Hepatocyte (in vitro differentiated cells): ENCODE measurements around the gene WSCD2. TPM values are rescaled to one million over a fixed set of nuclear protein-coding genes. Genes with fewer than 3 reads are reported as not detected.

Experiments used
- DNase-seq: peaks from one replicate; pipeline ENCODE4 v3.0.0-alpha.2; 2016; ENCODE audit warnings: low spot score
- H2AFZ ChIP-seq: fragments of 200-600 bp; sonication (generic); 2 replicates; pipeline ENCODE4 v1.6.0; 2016; ENCODE audit warnings: antibody characterized with exemption, mild to moderate bottlenecking
- H3K27ac ChIP-seq: fragments of 200-600 bp; sonication (generic); 2 replicates; pipeline ENCODE4 v1.5.1; 2016; ENCODE audit warnings: mild to moderate bottlenecking
- H3K27me3 ChIP-seq: fragments of 200-600 bp; sonication (generic); 2 replicates; pipeline ENCODE4 v1.6.1; 2016
- H3K36me3 ChIP-seq: fragments of 200-600 bp; sonication (generic); replicated peaks from 2 replicates; pipeline ENCODE4 v1.5.1; 2016; ENCODE audit warnings: low read depth; ENCODE audit not compliant: insufficient read depth
- H3K4me1 ChIP-seq: fragments of 200-600 bp; sonication (generic); 2 replicates; pipeline ENCODE4 v1.5.1; 2016; ENCODE audit warnings: mild to moderate bottlenecking, moderate library complexity; ENCODE audit not compliant: insufficient read depth
- H3K4me2 ChIP-seq: fragments of 200-600 bp; sonication (generic); 2 replicates; pipeline ENCODE4 v1.6.0; 2016
- H3K4me3 ChIP-seq: fragments of 200-600 bp; sonication (generic); 2 replicates; pipeline ENCODE4 v1.5.1; 2016; ENCODE audit warnings: mild to moderate bottlenecking
- H3K79me2 ChIP-seq: fragments of 200-600 bp; sonication (generic); 2 replicates; pipeline ENCODE4 v1.6.0; 2017; ENCODE audit warnings: mild to moderate bottlenecking
- H3K9me2 ChIP-seq: fragments of 200-600 bp; sonication (generic); replicated peaks from 2 replicates; pipeline ENCODE4 v1.6.0; 2017; ENCODE audit warnings: mild to moderate bottlenecking; ENCODE audit not compliant: insufficient read depth
- H3K9me3 ChIP-seq: fragments of 200-600 bp; sonication (generic); 2 replicates; pipeline ENCODE4 v1.5.1; 2016; ENCODE audit warnings: low read depth, mild to moderate bottlenecking
- H4K20me1 ChIP-seq: fragments of 200-600 bp; sonication (generic); 2 replicates; pipeline ENCODE4 v1.6.0; 2016; ENCODE audit warnings: mild to moderate bottlenecking; ENCODE audit not compliant: insufficient read depth, poor library complexity, severe bottlenecking
- EZH2 ChIP-seq: fragments of 200-600 bp; sonication (generic); IDR thresholded peaks from 2 replicates; pipeline ENCODE4 v1.6.1; 2016; ENCODE audit warnings: antibody characterized with exemption, mild to moderate bottlenecking, borderline replicate concordance
- EZH2phosphoT487 ChIP-seq: fragments of 200-600 bp; sonication (generic); IDR thresholded peaks from one replicate; pipeline ENCODE4 v1.6.1; 2018; ENCODE audit warnings: antibody characterized with exemption, mild to moderate bottlenecking, low read depth, moderate library complexity; ENCODE audit not compliant: unreplicated experiment, severe bottlenecking
- WGBS: methylation state at CpG from one replicate; pipeline ENCODE4 v1.1.6; 2016; ENCODE audit warnings: low lambda C conversion rate; ENCODE audit errors: missing lambda C conversion rate; 5-methylcytosine and 5-hydroxymethylcytosine counted together
- polyA plus RNA-seq: library from polyadenylated mRNA; unstranded; fragments of >200 nt; fragmentation: Nextera tagmentation; extraction: Ambion mirVana; gene quantifications from 2 replicates; pipeline ENCODE4 v1.2.1, GENCODE V29; 2016
- total RNA-seq: library from RNA; depleted of rRNA; stranded (reverse); fragments of >200 nt; gene quantifications from 2 replicates; pipeline ENCODE4 v1.2.3, GENCODE V29; 2014
- TF ChIP-seq, protein P1 (sequence below): fragments of 200-600 bp; sonication (generic); IDR thresholded peaks from 2 replicates; pipeline ENCODE4 v1.5.1; 2016; ENCODE audit warnings: antibody characterized with exemption, mild to moderate bottlenecking; ENCODE audit not compliant: poor library complexity

The WSCD2 gene
- total and polyA plus RNA-seq, 2 experiments from 2014 or later: 4.2 to 4.3 TPM

DNA sequence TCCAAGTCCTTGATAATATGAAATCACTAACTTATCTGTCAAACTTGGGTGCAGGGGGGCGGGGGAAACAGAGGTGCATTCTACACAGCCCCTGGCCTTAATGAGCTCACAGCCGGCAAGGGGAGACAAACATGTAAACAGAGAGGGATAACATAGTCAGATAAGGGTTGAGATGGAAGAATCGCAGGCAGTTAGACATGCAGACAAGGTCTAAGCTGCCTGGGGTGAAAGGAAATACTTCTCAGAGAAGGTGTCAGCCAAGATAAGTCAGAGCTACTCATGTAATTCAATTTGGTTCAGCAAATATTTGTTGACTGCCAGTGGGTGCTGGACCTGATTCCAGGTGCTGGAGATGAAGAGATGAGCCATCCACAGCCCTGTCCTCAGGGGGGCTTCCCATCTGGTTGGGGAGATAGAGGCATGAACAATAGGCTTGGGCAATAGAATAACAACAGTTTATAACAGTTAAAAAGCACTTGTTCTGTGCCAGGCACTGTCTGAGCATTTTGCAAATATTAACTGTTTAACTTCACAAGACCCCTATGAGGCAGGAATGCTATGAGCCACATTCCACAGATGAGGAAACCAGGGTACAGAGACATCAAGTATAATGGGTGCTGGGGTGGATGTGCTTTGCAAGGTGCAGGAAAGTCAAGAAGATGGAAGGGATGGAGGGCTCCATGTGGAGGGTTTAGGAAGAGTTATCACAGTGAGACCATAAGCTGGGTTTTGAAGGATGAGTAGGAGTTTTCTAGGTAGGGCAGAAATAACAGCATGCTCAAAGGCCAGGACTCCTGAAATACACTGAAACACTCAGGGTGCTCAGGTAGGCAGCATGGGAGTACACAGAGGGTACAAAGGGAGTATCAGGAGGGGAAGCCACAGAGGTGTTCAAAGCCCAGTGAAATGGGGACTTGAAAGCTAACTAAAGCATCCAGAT lies 79.0 kb downstream of the WSCD2 start:
- 22% methylated on average over 3 of the region's 3 CpGs for WGBS
- no peaks in the 10 kb centered on the region for H3K79me2 ChIP-seq
- TF ChIP-seq, protein P1, sequence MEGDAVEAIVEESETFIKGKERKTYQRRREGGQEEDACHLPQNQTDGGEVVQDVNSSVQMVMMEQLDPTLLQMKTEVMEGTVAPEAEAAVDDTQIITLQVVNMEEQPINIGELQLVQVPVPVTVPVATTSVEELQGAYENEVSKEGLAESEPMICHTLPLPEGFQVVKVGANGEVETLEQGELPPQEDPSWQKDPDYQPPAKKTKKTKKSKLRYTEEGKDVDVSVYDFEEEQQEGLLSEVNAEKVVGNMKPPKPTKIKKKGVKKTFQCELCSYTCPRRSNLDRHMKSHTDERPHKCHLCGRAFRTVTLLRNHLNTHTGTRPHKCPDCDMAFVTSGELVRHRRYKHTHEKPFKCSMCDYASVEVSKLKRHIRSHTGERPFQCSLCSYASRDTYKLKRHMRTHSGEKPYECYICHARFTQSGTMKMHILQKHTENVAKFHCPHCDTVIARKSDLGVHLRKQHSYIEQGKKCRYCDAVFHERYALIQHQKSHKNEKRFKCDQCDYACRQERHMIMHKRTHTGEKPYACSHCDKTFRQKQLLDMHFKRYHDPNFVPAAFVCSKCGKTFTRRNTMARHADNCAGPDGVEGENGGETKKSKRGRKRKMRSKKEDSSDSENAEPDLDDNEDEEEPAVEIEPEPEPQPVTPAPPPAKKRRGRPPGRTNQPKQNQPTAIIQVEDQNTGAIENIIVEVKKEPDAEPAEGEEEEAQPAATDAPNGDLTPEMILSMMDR: no peak
- TF ChIP-seq EZH2 (no peak), EZH2phosphoT487 (no peak)
- H3K27me3 ChIP-seq: no peaks in the 10 kb centered on the region
- no peaks in the 10 kb centered on the region for H3K36me3 ChIP-seq
- H3K9me2 ChIP-seq: no peaks in the 10 kb centered on the region
- no peak overlapping the region for H3K4me3 ChIP-seq
- H3K27ac ChIP-seq: no peak overlapping the region
- no peak for DNase-seq
- no peaks in the 10 kb centered on the region for H4K20me1 ChIP-seq
- H3K4me1 ChIP-seq: no peaks in the 10 kb centered on the region
- H3K4me2 ChIP-seq: no peak overlapping the region
- H2AFZ ChIP-seq: no peak overlapping the region
- H3K9me3 ChIP-seq: no peaks in the 10 kb centered on the region

GRCh38 chr12:108210001-108210400 lies 80.9 kb downstream of the WSCD2 start:
- Histone ChIP-seq H3K27me3 (no peaks in the 10 kb centered on the region), H4K20me1 (no peaks in the 10 kb centered on the region), H3K9me2 (no peaks in the 10 kb centered on the region), H3K79me2 (no peaks in the 10 kb centered on the region), H3K4me3 (no peak overlapping the region), H3K36me3 (no peaks in the 10 kb centered on the region), H3K9me3 (no peaks in the 10 kb centered on the region), H3K4me2 (no peak overlapping the region), H2AFZ (no peak overlapping the region), H3K27ac (no peak overlapping the region), H3K4me1 (no peaks in the 10 kb centered on the region)
- TF ChIP-seq, protein P1: no peak
- TF ChIP-seq EZH2phosphoT487: no peak
- no peak for TF ChIP-seq EZH2
- DNase-seq: no peak
- 93% methylated on average over 21 of the region's 22 CpGs for WGBS

- H3K4me3 ChIP-seq: no peak overlapping the region
- no peaks in the 10 kb centered on the region for H3K4me1 ChIP-seq
- no peaks in the 10 kb centered on the region for H3K36me3 ChIP-seq
- H3K27me3 ChIP-seq: no peaks in the 10 kb centered on the region
- no peak overlapping the region for H3K4me2 ChIP-seq
- H3K9me2 ChIP-seq: no peaks in the 10 kb centered on the region
- no peak for TF ChIP-seq EZH2
- TF ChIP-seq EZH2phosphoT487: no peak
- TF ChIP-seq, protein P1: no peak
- H2AFZ ChIP-seq: no peak overlapping the region
- H4K20me1 ChIP-seq: no peaks in the 10 kb centered on the region
- H3K79me2 ChIP-seq: no peaks in the 10 kb centered on the region
- no peak overlapping the region for H3K27ac ChIP-seq
- no peak for DNase-seq
- H3K9me3 ChIP-seq: no peaks in the 10 kb centered on the region
- WGBS: 33% methylated on average over 2 of the region's 2 CpGs
Observed at GRCh38 chr12:108211157-108211556, 82.1 kb downstream of the WSCD2 start.
